Activated CD4-positive, CD25-positive, alpha-beta regulatory T cell treated with anti-CD3 and anti-CD28 coated beads, Interleukin-2, amount 50 U/mL, for 16 hours (primary cell): ENCODE measurements around the gene PROZ.

ENCODE experiments used
- DNase-seq: peaks from one replicate; pipeline ENCODE4 v3.0.0-alpha.2; 2020; ENCODE audit warnings: low read depth, low spot score

PROZ gene

DNA sequence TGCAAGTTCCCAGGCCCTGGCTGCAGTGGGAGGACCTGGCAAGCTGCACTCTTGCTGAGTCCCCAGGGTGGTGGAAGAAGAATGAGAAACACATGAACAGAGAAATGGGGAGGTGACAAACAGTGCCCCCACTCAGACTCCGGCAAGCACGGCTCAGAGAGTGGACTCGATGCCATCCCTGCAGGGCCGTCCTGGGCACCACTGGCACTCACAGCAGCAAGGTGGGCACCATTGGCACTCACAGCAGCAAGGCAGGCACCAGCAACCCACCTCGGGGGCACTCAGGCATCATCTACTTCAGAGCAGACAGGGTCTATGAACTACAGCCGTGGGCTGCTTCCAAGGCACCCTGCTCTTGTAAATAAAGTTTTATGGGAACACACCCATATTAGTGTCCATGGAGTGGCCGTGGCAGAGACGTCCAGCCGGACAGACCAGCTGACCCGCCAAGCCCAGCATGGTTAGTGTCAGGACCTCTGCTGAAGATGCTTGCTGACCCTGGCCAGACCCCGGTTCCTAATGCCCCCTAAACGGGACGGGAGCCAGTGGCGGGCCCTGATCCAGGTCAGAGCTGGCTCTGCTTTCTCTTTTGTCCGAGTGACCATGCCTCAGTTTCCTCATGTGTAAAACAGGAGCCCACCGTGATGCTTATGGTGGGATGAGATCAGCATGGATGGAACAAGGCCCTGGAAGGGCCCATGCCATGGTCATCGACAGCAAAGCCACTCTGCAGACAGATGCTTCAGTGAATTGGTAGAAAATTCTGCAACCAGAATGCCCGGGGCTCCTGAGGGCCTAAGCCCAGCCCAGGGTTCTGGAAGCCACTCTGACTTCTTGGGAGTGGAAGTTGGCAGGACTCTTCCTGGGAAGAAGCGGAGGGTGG lies 37.9 kb upstream of the PROZ start:
- no peak for DNase-seq

DNA sequence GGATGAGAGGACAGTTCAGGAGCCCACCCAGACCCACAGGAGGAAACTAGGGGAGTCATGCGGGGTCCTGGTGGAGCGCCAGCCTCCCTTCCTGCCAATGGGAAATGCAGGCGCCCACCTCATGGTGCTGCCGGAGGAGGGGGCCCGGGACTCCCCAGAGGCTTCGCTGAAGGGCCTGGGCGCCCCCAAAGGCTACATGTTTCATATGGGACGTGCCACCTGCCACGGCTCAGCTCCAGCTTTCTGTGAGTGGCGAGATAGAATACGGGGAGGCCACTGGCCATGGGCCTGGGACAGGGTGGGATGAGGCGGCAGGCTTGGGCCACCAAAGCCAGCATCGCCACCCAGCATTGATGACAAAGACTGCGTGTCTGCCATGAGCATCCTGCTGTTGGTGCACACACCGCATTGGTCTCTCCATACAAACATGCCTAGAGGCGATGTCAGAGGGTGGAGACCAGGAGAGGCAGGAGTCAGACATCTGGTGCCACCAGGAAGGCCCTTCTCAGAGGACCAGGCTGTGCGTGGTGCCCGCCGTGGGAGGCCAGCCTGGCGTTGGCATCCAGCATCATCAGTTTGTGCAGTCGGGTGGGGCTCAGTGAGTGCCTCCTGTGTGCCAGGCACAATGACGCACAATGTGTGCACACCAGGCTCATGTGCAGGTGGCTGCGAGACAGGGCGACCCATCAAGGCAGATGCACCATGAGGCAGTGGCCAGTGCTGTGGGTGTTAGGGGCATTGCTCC lies 37.1 kb upstream of the PROZ start:
- DNase-seq: no peak

DNA sequence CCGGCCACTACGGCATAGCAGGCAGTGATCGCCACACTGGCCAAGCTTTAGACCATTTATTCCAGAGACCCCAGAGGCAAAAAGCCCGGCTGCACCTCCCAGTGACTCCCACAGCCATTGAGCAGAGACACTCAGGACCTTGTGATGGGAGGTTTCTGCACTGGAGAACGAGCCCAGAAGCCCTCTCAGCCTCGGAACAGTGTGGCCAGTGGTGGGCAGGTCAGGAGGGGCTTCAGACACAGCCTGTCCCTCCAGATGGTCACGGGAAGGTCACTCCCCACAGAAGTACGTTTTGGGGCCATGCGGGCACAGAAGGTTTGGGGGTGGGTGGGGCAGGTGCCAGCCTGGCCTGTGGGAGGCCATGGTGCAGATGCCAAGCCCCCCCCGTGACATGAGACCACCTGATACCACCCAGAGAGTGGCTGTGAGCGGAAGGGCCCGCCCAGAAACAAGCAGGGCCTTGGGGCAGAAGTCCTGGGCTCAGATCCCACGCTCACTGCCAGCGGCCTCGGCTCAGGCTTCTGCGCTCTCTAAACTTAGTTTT lies 36.4 kb upstream of the PROZ start:
- no peak for DNase-seq

DNA sequence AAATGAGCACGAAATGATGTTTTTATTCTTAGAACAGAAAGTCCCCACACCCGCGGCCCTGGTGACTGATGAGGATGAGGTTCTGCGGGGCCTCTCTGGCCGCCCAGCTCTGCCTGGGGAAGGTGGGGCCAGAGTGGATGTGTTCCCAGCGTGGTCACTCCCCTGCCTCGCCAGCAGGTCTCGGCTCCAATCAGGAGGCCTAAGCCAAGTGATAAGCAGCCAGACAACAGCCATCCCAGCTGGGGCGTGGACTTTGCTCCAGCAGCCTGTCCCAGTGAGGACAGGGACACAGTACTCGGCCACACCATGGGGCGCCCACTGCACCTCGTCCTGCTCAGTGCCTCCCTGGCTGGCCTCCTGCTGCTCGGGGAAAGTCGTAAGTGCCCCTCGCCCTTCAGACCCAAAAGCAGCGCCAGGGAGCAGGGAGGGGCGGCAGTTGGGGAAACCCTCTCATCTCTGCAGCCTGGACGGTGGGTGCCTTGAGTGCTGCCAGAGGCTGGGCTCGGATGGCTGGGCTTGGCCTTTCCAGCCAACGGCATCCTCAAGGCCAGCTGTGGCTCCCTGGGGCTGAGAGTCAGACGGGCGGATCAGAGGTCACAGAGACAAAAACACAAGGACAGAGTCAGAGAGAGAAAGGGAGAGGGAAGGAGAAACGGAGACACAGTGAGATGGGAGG lies 35.8 kb upstream of the PROZ start, which contains the start of gene F10:
F10 (plus strand) TSS at position 250 of the 676 bp plus-strand sequence; CDS start at position 307, 57 bp downstream.
- no peak for DNase-seq

GRCh38 chr13:113123226-113124201 lies 34.9 kb upstream of the PROZ start:
- DNase-seq: no peak

DNA sequence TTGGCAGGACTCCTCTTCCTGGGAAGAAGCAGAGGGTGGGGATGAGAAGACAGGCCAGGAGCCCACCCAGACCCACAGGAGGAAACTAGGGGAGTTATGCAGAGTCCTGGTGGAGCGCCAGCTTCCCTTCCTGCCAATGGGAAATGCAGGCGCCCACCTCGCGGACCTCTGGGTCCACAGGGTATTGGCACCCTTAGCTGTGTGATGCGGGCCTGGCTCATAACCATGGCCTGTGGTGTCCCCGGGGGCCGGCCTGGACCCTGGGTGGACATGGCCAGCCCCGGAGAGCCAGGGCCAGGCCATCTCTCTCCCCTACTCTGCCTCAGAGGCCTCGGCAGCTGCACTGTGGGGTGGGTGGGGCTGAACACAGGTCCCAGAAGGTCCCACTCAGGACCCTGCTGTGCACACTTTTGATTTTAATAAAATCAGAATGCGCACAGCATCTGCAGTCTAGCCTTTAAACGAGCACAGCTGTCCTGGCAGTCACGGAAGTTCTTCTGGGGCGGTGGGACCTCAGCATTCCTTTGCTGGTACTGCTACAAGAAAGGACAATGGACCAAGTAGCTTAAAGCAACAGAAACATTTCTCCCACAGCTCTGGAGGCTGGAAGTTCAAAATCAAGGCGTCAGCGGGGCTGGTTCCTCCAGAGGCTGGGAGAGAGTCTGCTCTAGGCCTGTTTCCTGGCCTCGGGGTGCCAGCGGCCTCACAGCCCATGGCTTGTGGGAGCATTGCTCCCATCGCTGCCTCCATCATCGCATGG lies 34.1 kb upstream of the PROZ start:
- no peak for DNase-seq

DNA sequence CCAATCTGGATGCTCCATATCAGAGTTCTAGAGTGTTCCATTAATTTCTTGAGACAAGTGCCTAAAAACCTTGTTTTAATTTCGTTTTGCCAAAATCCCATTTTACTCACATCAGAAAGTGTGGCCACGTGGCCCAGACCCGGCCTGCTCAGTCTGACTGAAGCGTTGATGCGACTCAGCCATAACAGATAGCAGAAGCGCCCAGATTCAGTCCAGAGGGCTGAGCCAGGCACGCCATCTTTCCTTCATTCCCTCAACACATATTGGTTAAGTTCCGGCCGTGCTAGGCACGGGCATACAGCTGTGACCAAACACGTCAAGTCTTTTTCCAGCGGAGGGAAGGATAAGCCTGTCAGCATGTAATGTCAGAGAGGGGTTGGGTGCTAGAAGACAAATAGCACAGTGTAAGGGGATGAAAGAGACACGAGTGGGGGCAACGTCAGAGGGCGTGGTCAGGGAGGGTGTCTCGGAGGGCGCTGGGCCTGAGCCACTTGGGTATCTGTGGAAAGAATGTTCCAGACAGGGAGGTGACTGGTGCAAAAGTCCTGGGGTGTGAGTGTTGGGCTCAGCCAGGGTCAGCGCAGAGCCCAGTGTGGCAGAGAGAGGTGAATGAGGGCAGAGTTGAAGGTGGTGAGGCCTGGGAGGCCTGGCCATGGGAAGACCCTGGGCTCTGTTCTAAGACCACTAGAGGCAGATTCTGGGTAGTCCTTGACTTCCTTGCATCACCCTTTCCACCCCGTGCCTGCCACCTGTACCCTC lies 32.8 kb upstream of the PROZ start:
- DNase-seq: no peak

DNA sequence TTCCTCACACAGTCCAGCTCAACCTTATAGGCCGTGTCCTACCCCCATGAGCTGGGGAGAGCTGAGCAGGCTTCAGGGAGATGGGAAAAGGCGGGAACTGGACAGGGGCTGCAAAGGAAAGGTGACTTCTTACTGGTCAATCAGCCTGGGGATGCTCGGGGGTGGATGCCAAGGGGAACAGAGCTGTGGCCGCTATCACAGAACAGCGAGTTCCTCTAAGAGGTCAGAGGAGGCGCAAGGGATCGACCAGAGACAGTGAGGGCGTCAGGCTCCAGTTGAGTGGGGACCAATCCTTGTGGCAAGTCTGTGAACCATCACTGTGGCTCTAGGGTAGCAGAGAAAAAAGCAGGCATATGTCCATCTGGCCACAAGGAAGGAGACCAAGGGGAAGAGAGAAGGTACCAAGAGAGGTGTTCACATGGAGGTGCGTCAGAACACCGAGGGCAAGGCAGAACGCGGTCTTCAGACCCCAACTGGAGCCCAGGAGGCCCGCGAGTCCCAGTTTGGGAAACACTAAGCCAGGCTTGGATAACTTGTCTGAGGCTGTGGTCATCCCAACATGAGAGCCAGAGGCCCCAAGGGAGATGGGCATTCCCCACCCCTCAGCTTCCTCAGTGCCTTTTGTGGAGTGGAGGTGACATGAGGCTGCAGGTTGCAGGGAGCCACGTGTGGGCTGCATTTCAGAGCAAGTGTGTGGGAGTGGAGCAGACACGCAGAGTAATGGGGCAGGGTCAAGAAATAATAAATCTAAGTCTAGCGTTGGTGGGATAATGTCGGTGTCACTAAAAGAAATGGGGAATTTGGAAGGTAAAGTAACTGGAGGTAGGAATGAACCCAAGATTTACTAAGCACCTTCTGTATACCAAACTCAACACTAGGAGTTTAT lies 31.9 kb upstream of the PROZ start:
- no peak for DNase-seq

GRCh38 chr13:113129480-113129879 lies 29.0 kb upstream of the PROZ start:
- DNase-seq: no peak

- DNase-seq: no peak
Observed at GRCh38 chr13:113129921-113130750, 28.3 kb upstream of the PROZ start.

DNA sequence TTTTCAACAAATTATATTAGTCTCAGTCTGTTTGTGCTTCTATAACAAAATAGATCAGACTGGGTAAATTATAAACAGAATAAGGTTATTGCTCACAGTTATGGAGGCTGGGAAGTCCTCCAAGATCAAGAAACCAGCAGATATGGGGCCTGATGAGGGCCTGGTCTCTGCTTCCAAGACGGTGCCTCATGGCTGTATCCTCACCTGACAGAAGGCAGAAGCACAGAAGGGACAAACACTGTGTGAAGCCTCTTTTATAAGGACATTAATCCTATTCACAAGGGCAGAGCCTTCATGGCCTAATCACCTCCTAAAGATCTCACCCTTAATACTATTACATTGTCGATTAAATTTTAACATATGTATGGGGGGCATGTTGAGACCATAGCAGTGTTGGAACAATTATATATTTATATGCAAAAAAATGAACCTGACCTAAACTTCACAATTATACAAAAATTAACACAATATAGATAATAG lies 23.1 kb upstream of the PROZ start:
- DNase-seq: no peak

DNA sequence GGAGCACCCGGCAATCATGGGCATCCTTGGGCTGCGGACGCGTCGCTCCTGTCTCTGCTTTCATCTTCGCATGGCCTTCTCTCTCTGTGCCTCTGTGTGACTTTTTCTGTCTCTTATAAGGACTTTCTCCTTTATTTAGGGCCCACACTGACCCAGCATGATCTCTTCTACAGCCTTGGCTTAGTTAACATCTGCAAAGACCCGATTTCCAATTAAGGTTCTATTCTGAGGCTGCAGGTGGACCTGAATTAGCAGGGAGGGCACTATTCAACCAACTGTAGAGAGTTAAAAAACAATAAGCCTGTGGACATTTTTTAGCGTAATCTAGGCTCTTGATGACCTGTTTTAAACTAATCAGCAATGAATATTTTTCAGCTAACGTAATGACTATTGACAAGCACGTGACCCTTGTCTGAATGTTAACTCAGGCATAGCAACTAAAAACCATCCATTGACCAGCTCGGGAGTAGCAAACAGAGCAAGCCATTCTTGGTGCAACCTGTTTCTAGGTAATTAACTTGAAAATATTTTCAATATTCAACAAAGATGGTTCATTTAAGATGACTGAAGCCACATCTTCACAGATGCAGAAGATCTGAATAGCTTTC lies 20.7 kb upstream of the PROZ start:
- DNase-seq: no peak

DNA sequence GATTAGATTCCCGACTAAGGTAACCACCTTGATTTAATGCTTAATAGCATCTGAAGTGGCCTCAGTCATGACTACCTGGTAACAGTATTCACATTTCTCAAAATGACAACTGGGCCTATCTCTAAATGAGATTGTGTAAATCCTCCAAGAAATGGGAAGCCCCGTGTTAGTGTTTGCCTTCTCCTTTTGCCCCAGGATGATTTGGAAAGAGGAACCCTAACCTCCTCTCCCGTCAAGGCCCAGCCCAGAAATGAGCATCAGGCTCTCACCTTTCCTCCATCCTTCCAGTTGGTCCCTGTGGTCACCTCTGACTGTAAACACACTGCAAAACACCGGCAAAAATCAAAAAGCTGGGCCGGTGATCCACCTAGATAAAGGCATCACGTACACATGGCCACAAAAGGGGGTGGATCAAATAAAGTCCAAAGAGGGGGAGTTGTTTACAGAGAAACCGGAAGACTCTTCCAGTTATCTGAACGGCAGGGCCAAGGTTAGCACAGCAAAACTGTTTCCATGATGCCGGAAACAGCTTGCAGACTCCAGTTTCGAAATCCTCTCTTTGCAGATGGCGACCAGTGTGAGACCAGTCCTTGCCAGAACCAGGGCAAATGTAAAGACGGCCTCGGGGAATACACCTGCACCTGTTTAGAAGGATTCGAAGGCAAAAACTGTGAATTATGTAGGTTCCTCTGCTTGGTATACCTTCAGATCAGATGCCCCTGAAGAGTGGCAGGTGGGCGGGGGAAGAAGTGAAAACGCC lies 19.5 kb upstream of the PROZ start:
- no peak for DNase-seq

- no peak for DNase-seq
Observed at GRCh38 chr13:113139577-113139976, 18.9 kb upstream of the PROZ start.

DNA sequence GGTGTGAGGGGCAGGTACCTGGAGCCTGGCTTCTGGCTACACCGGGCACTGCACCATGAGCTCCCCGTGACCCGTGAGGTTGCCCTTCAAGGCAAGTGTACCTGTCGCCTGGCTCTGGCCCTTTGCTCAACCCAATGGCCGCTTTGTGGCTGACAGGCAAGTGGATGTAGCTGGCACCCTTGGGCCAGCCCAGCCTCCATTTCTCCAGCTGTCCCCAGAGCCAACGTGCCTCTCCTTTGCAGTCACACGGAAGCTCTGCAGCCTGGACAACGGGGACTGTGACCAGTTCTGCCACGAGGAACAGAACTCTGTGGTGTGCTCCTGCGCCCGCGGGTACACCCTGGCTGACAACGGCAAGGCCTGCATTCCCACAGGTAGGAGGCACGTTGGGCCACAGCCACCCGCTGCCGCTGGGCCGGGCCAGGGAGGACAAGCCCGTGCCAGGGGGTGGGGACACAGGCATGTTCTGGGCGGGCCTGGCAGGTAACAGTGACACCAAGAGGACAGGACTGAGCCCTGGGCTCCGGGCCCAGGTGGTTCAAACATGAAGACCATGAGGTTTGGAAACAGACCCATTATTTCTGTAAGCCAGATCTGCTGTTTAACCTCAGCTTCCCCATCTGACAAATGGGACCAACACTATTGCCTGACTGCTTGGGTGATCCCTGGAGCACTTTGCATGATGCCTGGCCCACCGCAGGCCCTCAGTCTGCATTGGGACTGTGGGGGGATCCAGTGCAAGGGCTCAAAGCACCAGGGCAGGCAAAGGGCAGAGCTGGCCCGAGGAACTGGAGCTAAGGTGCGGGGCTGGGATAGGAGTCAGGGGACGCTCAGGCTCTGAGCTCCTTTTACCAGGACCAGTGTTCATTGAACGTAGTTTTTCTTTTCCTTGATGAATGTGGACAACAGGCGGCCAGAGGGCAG lies 17.5 kb upstream of the PROZ start:
- DNase-seq: no peak
